Muscle layer of colon (tissue), 2 donors: ENCODE results near the gene HS6ST1.
A peak's percentile ranks its signal among the peaks of the same experiment; 100 is the strongest.

Experiments
- H3K27ac ChIP-seq: one replicate; pipeline ENCODE4 v1.7.0; 2013; ENCODE audit warnings: low read depth, mild to moderate bottlenecking, low read length, moderate library complexity
- H3K27me3 ChIP-seq, 2 donors: one replicate each; pipeline ENCODE4 v1.7.0; 2013; ENCODE audit warnings: low read length in 2 of 2, mild to moderate bottlenecking in 2 of 2; ENCODE audit not compliant: insufficient read depth in 2 of 2, control insufficient read depth in 1 of 2
- H3K36me3 ChIP-seq: one replicate; pipeline ENCODE4 v1.7.0; 2013; ENCODE audit warnings: mild to moderate bottlenecking, low read length; ENCODE audit not compliant: insufficient read depth
- H3K4me1 ChIP-seq: one replicate; pipeline ENCODE4 v1.7.0; 2013; ENCODE audit warnings: mild to moderate bottlenecking, low read length; ENCODE audit not compliant: insufficient read depth
- H3K4me3 ChIP-seq, 2 donors: one replicate each; pipeline ENCODE4 v1.7.0; 2013; ENCODE audit warnings: low read length in 2 of 2, low read depth in 1 of 2, mild to moderate bottlenecking in 1 of 2, moderate library complexity in 1 of 2
- H3K9ac ChIP-seq: one replicate; pipeline ENCODE4 v1.7.0; 2013; ENCODE audit warnings: low read length
- H3K9me3 ChIP-seq: one replicate; pipeline ENCODE4 v1.7.0; 2013; ENCODE audit warnings: mild to moderate bottlenecking, low read length
- donor health status: abdominal sarcoma.
- donor health status: Adenocarcinoma of cecum.

Gene HS6ST1

GRCh38 chr2:128232965-128233789 is 85.5 kb downstream of the HS6ST1 start:
- Histone ChIP-seq H3K36me3 (no peaks in the 10 kb centered on the region), H3K9ac (peak overlapping the region; percentile 49), H3K4me1 (peaks cover 19% of the 10 kb centered on the region), H3K27ac (peak overlapping the region; percentile 66), H3K4me3 (peak overlapping the region; percentile 59 to 74), H3K27me3 (no peaks in the 10 kb centered on the region), H3K9me3 (no peaks in the 10 kb centered on the region)

- no peaks in the 10 kb centered on the region for H3K36me3 ChIP-seq
- H3K9ac ChIP-seq, result no peak overlapping the region
- no peaks in the 10 kb centered on the region for H3K9me3 ChIP-seq
- no peak overlapping the region for H3K27ac ChIP-seq
- peaks cover 3% of the 10 kb centered on the region for H3K4me1 ChIP-seq
- H3K4me3 ChIP-seq, result no peak overlapping the region
- H3K27me3 ChIP-seq, result no peaks in the 10 kb centered on the region
Observed at GRCh38 chr2:128228894-128229293, 89.8 kb downstream of the HS6ST1 start.

GRCh38 chr2:128227862-128228261 is 90.8 kb downstream of the HS6ST1 start:
- Histone ChIP-seq H3K27me3 (no peaks in the 10 kb centered on the region), H3K4me1 (no peaks in the 10 kb centered on the region), H3K4me3 (no peak overlapping the region), H3K9ac (no peak overlapping the region), H3K36me3 (no peaks in the 10 kb centered on the region), H3K9me3 (no peaks in the 10 kb centered on the region), H3K27ac (no peak overlapping the region)

GRCh38 chr2:128219891-128220290 is 98.8 kb downstream of the HS6ST1 start:
- H3K4me3 ChIP-seq, result no peak overlapping the region
- H3K27me3 ChIP-seq, result no peaks in the 10 kb centered on the region
- no peaks in the 10 kb centered on the region for H3K4me1 ChIP-seq
- no peaks in the 10 kb centered on the region for H3K36me3 ChIP-seq
- no peak overlapping the region for H3K9ac ChIP-seq
- no peak overlapping the region for H3K27ac ChIP-seq
- no peaks in the 10 kb centered on the region for H3K9me3 ChIP-seq

GRCh38 chr2:128217671-128218070 is 101.0 kb downstream of the HS6ST1 start:
- H3K27me3 ChIP-seq, result no peaks in the 10 kb centered on the region
- no peak overlapping the region for H3K27ac ChIP-seq
- H3K9me3 ChIP-seq, result no peaks in the 10 kb centered on the region
- no peaks in the 10 kb centered on the region for H3K36me3 ChIP-seq
- H3K4me3 ChIP-seq, result no peak overlapping the region
- H3K9ac ChIP-seq, result no peak overlapping the region
- no peaks in the 10 kb centered on the region for H3K4me1 ChIP-seq

GRCh38 chr2:128215897-128216642 is 102.6 kb downstream of the HS6ST1 start:
- Histone ChIP-seq H3K4me1 (no peaks in the 10 kb centered on the region), H3K36me3 (no peaks in the 10 kb centered on the region), H3K27me3 (no peaks in the 10 kb centered on the region), H3K4me3 (no peak overlapping the region), H3K9ac (no peak overlapping the region), H3K9me3 (no peaks in the 10 kb centered on the region), H3K27ac (no peak overlapping the region)
